Type B pancreatic cell (in vitro differentiated cells): ENCODE data around the gene COA8. TPM values are rescaled to one million over a fixed set of nuclear protein-coding genes. Genes with fewer than 3 reads are reported as not detected.

ENCODE experiments used
- DNase-seq: peaks from one replicate; pipeline ENCODE4 v3.0.0; 2021; ENCODE audit warnings: mixed read lengths; ENCODE audit not compliant: unreplicated experiment; ENCODE audit errors: extremely low spot score
- H3K27ac Mint-ChIP-seq: 2 replicates; pipeline ENCODE4 v1.8.0; 2021; ENCODE audit warnings: mild to moderate bottlenecking, mixed read lengths
- H3K27me3 Mint-ChIP-seq: 2 replicates; pipeline ENCODE4 v1.8.0; 2021; ENCODE audit warnings: mixed read lengths
- H3K36me3 Mint-ChIP-seq: 2 replicates; pipeline ENCODE4 v1.8.0; 2021; ENCODE audit warnings: mixed read lengths
- H3K4me1 Mint-ChIP-seq: one replicate; pipeline ENCODE4 v1.8.0; 2021; ENCODE audit warnings: mixed read lengths; ENCODE audit not compliant: unreplicated experiment
- H3K4me3 Mint-ChIP-seq: 2 replicates; pipeline ENCODE4 v1.8.0; 2021; ENCODE audit warnings: mild to moderate bottlenecking, mixed read lengths
- H3K9me3 Mint-ChIP-seq: 2 replicates; pipeline ENCODE4 v1.8.0; 2021; ENCODE audit warnings: mixed read lengths
- CTCF ChIP-seq: fragments of 200-600 bp; sonication (generic); conservative IDR thresholded peaks from 2 replicates; pipeline ENCODE4 v1.5.0; 2021; ENCODE audit warnings: antibody characterized with exemption, mild to moderate bottlenecking
- total RNA-seq: library from RNA; stranded (reverse); gene quantifications from 2 replicates; pipeline ENCODE4 v1.2.1, GENCODE V29; 2021; ENCODE audit warnings: low replicate concordance

COA8 gene
- total RNA-seq, 1 donor from 2014 or later: 42.5 TPM

GRCh38 chr14:103528146-103528586 lies 34.6 kb upstream of the COA8 start:
- Mint-ChIP-seq H3K9me3 (no peaks in the 10 kb centered on the region), H3K27ac (peak overlapping the region; percentile 96), H3K36me3 (no peaks in the 10 kb centered on the region), H3K4me1 (peaks cover 23% of the 10 kb centered on the region), H3K4me3 (peak overlapping the region; percentile 97), H3K27me3 (peaks cover 9% of the 10 kb centered on the region)
- no peak for DNase-seq
- no peak for TF ChIP-seq CTCF

GRCh38 chr14:103528587-103529382 lies 34.0 kb upstream of the COA8 start, which contains the start of gene TRMT61A:
TSS of gene TRMT61A (plus strand) at chr14:103529196. CDS start at chr14:103529979, 783 bp downstream.
- Mint-ChIP-seq H3K36me3 (no peaks in the 10 kb centered on the region), H3K9me3 (no peaks in the 10 kb centered on the region), H3K27me3 (peaks cover 4% of the 10 kb centered on the region), H3K27ac (peak within 1 kb of the TSS; percentile 96), H3K4me1 (peaks cover 20% of the 10 kb centered on the region), H3K4me3 (peak within 1 kb of the TSS; percentile 97)
- peak; percentile 85 for DNase-seq
- no peak for TF ChIP-seq CTCF

GRCh38 chr14:103529383-103530365 lies 33.1 kb upstream of the COA8 start:
- Mint-ChIP-seq H3K27me3 (no peaks in the 10 kb centered on the region), H3K36me3 (no peaks in the 10 kb centered on the region), H3K4me3 (peak overlapping the region; percentile 97), H3K9me3 (no peaks in the 10 kb centered on the region), H3K4me1 (peaks cover 16% of the 10 kb centered on the region), H3K27ac (peak overlapping the region; percentile 86)
- no peak for TF ChIP-seq CTCF
- no peak for DNase-seq

- TF ChIP-seq CTCF: no peak
- Mint-ChIP-seq H3K4me3 (peak overlapping the region; percentile 97), H3K36me3 (no peaks in the 10 kb centered on the region), H3K27me3 (no peaks in the 10 kb centered on the region), H3K4me1 (peaks cover 15% of the 10 kb centered on the region), H3K9me3 (no peaks in the 10 kb centered on the region), H3K27ac (peak overlapping the region; percentile 58)
- no peak for DNase-seq
Measured at GRCh38 chr14:103530390-103530789, 32.4 kb upstream of the COA8 start.

GRCh38 chr14:103530831-103531230 lies 31.9 kb upstream of the COA8 start:
- no peaks in the 10 kb centered on the region for H3K27me3 Mint-ChIP-seq
- H3K27ac Mint-ChIP-seq: no peak overlapping the region
- peak overlapping the region; percentile 97 for H3K4me3 Mint-ChIP-seq
- H3K9me3 Mint-ChIP-seq: no peaks in the 10 kb centered on the region
- DNase-seq: no peak
- TF ChIP-seq CTCF: no peak
- no peaks in the 10 kb centered on the region for H3K36me3 Mint-ChIP-seq
- peaks cover 11% of the 10 kb centered on the region for H3K4me1 Mint-ChIP-seq
